Measurements from ENCODE around the gene PDIA5. TPM values are rescaled to one million over a fixed set of nuclear protein-coding genes. Genes with fewer than 3 reads are reported as not detected.
"Not testable (repeated sequence)": the region's sequence is repeated elsewhere in the genome, so short reads cannot be mapped to it uniquely, and the experiment has no call there.

The PDIA5 gene
- total RNA-seq, 1 donor from 2014 or later: 67.3 TPM

DNA sequence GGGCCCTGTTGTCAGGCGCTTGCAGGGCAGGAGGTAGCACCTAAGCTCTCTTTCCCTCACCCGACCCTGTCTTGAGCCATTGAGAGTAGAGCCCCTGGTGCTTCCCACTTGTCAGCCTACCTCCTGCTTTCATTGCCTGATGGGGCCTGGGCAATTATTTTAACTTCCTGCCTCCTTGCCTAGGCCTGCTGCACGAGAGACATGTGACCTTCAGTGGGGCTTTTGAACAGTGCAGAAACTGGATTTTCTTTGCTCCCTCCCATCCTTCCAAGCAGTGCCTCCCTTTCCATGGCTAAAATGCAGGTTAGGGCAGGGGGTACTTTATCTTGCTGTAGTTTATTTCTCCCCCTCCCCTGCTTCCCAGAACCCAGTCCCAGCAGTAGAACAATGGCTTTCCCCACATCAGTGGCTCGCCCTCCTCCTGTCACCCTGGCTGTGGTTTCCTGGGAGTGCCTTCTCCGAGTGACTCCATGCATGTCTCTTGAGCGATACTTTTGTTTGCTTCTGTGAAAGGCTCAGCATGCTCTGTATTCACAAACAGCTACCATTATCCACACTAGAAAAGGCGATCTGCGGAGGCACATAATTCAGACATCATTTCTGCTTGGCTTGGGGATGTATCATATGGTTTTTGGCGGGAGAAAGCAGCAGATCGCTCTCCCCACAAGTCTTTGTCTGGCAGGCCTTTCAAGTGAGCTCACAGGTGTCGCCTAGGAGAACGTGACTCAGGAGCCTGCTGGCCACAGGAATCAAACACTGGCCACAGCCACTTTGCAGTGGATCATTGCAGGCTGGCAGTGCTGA, 24.1 kb downstream of the PDIA5 start:
- DNase-seq (ENCODE audit: low read depth in 2 of 2): no peak

DNA sequence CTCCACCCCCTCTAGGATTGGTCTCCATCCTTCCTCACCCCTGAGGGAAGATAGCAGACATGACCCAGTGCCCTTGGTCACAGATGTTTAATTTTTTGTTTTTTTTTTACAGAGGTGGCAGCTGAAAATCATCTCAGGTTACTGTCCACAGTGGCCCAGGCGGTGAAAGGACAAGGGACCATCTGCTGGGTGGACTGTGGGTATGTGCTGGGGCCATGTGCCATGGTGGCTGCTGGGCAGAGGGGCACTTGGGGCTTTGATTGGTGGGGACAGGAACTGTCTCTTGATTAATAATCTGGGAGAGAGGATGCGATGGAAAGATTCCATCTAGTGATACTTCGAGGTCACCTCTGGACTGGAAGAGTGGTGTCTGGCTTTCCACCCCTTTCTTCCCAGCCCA, 25.4 kb downstream of the PDIA5 start:
- DNase-seq (ENCODE audit: low read depth in 2 of 2): no peak

DNA sequence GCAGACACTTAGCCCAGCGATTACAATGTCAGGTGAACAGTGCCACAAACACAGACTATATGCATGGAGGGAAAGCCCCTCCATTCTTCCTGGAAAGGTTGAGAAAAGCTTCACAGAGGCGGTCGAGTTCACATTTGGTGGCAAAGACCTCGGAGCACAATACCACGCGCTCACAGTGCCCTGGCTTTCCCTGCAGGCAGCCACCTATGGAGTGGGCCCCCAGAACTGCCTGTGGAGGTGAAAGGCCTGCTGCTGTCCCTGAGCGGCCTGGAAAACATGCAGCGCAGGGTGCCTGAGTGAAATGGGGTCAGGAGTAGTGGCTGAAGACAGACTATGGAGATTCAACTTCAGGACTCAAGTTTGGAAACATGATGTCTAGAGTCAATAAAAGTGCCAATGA, 26.9 kb downstream of the PDIA5 start:
- no peak for DNase-seq (ENCODE audit: low read depth in 2 of 2)

DNA sequence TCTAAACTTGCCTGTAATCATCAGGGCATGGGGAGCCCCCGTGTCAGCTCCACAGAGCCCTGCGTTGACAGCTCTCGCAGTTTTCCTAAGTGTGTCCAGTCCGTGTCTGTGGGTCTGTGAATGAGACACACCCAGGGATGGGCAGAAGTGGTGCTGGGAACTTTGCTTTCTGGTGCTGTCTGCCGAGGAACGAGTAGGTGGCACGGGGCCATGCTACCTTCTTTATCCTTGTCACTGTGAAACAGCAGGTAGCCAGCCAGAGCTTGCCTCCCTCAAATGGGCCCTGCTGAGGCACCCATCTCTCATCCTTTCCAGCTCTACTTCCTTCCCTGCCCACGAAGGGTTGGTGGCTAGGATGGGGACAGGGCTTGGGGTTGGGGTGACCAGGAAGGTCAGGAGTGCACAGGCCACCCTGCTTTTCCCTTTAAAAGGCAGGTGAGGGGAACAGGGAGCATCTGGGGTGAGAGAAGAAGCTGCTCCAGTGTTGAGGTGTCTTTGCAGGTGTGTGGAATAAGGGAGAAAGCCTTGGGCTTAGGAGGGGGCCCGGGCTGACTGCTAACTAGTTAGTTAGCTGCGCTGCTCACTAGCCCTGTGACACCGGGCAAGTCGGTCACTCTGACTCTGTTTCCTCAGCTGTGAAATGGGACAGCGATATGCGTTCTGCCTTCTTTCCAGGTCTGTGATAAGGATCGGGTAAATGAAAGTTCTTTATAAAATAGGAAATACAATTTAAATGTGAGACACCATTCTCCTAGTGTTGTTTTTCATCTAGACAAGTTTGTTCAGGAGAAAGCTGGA, 27.9 kb downstream of the PDIA5 start:
- DNase-seq (ENCODE audit: low read depth in 2 of 2): no peak

DNA sequence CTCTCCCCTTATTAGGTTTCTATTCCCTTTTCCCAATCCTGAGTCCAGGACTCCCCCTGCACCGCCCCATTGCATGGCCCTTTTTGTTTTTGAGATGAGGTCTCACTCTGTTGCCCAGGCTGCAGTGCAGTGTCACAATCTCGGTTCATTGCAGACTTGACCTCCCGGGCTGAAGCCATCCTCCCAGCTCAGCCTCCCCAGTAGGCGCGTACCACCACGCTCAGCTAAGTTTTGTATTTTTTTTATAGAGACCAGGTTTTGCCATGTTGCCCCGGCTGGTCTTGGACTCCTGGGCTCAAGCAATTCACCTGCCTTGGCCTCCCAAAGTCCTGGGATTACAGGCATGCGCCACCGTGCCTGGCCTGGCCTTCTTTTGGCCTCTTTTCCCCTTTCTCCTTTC, 29.3 kb downstream of the PDIA5 start:
- no peak for DNase-seq (ENCODE audit: low read depth in 2 of 2)

DNA sequence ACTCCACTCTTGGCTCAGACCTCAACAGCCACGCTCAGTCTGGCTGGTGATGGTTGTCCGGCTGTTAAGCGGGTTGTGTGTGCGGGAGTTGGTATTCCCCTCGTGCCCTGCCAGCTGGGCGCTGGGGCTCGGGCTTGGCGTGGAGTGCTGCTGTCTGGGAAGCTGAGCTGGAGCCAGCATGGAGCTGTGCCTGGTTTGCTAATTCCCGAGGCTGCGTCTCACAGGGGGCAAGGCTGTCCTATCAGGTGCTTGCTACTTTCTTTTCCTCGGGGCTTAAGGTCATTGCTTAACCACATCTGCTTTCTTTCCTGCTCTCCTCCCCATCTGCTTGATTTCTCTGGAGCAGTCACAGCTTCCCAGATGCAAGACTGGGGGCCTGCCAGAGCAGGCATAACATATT, 29.9 kb downstream of the PDIA5 start:
- no peak for DNase-seq (ENCODE audit: low read depth in 2 of 2)

DNA sequence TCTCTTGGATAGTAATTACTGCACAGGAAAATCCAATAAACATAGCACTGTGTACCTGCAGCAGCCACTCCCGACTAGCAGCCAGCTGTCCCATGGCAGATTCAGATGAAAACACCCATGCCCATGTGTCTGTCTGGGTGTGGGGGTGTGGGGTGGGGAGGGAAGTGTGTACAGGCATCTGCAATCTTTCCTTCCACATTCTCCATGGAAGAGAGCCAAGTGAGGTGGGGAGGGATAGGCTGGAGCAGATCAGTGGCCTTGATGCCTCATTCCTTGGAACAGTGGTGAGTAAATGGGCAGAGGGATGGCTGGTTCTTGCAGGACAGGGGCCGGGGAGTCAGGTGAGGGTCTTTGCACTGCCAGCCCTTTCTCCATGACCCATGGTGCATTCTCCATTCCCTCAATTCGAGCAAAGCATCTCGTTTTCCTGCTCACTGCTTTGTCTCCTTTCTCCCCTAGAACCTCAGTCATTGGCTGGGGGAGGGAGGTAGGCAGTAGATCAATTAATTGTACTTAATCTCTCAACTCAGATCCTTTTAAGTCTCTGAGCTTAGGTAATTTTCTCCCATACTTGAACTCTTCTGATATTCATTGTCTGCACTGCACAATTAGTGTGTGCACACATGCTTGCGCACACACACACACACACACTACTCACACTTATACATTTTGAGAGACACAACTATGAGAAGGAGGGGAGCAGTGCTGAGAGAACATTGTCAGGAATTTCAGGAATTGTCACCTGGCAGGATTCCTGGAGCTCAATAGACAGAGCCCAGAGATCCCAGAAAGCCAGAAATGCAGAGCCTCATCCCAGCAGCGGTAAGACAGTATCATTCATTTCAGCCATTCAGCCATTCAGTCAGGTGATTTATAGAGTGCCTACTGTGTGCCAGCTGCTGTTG, 31.9 kb downstream of the PDIA5 start:
- DNase-seq (ENCODE audit: low read depth in 2 of 2): no peak

DNA sequence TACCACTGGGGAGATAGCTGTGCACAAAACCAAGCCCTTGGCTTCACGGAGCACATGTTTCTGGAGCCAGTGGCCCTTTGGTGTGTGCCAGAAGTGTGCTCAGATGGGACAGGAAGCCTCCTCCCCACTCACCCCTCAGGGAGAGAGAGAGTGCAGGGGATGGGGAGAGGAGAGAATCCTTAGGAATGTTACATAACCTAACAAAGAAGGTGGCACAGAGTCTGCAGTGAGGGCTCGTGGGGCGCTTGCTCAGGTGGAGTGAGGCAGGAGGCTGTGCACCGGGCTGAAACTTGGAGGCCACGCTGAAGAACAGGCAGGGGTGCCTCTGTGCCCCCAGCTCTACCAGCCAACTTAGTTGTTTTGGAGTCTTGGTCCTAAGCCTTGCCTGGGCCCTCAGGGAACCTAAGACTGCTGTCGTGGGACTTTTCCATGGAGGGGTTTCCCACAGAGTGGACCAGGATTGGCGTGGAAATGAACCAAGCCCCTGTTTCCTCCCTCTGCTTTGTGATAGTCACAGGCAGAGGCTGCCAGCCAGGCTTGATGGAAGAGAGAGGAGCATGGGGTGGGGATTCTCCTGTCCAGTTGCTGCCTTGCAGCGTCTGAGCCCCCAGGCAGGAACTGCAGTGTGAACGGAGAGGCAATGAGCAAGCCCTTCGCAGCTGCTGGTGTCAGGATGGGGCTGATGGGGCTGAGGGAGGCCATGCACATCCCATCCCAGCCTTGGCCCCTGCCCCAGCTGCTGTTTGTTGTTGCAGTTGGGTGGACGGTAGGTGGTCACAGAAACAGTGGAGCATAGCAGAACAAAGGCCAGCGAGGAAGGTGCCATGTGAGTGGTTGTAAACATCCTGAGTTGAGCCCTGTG, 32.7 kb downstream of the PDIA5 start:
- DNase-seq (ENCODE audit: low read depth in 2 of 2): peak in 1 of 2 donors; percentile 43

DNA sequence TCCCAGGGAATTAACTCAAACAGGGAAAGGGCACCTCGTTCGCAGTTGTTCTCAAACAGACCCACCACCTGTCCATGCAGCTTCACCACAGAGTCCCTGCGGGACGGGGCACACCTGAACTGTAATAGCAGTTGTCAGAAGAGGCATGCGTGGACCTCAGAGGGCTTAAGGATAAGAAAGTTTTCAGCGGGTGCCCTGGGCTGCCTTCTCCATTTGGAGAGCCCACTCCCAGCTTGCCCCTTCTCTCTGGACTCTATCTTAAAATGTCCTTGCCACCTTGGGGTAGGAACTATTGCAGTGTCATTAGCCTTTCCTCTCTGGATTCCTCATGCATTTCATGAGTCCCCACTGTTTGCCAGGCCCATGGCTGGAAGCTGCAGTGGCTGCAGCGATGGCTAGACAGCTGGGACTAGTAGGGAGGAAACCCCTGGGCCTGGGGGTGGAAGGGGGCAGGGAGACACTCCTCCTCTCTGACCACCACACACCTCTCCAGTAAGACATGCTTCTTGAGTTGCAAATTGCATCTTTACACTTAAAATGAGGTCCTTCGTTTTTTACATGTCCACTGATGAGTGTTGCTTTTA, 33.5 kb downstream of the PDIA5 start:
- DNase-seq (ENCODE audit: low read depth in 2 of 2): no peak

DNA sequence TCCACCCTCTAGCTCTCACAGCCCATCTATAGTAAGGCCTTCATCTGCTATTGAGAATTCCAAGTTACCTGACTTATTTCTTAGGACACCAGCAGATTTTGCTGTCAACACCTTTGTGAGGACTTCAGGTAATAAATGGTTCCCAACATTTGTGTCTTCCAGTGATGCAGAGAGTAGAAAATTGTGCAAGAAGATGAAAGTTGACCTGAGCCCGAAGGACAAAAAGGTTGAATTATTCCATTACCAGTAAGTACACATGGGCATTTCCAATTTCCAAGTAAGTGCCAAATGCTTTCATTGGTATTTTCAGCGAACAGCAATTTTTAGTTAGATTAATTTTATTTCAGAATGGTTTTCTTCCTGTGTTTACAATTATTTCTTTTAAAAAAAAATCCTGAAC, 35.4 kb downstream of the PDIA5 start:
- no peak for DNase-seq (ENCODE audit: low read depth in 2 of 2)

DNA sequence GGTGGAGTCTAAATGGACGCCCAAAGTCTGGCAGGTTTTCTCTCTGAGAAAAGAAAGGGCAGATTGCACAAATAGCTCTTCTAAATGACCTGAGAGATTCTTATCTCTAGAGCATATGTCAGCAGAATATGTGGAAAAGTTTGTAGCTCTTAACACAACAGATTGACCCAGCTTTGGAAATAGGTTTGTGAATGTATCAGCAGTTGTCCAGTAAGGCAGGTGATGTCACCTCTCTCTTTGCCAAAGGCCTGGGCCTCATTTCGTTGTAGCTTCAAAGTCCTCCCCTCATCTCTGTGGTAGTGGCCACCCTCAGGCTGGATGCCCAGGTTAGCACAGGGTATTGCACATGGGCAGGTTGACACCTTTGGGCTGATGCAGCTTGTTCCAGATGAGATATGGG, 36.0 kb downstream of the PDIA5 start:
- DNase-seq (ENCODE audit: low read depth in 2 of 2): no peak

DNA sequence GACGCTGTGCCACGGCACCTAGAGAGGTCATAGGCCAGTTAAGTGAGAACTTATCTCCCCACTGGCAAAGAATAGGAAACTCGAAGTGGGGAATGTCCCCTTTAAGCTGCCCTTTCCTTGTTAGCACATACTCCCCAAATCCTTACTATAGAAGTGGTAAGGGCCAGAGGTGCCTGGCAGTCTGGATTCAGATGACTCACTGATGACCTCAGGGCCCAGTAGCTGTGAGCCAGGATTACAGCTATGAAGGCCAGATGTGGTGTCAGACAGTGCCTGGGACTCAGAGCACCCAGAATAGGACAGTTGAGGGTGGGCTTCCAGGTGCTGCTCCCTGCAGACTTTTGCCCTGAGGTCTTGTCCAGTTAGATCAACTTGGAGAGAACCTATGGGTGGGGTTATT, 37.7 kb downstream of the PDIA5 start:
- peak; percentile 44 to 64 for DNase-seq (ENCODE audit: low read depth in 2 of 2)

DNA sequence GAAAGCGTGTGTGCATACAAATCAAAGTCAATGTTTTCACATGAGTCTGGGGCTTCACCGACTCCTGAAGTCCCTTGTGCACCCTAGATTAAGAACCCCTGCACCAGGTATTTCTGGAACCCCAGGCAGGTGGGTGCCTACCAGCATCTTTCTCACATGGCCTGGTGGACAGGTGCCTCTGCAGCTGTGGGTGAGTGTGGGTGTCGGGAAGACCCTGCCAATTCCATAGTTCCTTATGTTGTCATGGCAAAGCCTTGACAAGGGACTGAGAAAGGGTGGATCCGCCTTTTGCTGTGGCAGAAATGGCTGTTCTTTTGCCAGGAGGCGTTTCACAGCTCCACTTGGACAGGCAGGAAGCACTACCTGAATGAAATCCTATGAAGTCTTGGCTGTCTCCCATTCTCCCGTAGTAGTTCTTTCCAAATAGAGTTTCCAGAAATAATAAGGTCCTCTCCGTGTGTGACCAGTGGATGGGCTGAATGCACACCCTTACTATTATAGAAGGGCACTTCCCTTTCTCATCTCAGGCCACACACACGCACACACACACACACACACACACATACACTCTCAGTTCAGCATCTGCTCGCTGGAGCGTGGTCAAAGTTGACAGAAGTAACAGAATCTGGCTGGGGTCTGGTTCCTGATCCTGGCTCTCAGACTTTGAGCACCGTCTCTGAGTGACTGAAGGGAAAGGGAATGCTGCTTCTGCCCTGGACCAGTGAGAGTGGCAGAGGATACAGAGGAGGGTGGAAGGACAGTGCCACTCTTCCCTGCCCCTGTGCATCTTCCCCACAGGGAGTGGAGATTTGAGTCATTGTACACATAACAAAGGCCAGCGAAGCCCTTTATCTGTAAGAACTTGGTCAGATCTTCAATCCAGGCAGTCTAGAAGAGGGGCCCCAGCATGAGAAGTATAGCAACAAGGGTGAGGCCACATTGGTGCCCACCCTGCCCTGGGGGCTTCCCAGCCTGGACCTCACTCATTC, 38.7 kb downstream of the PDIA5 start:
- DNase-seq (ENCODE audit: low read depth in 2 of 2): no peak

DNA sequence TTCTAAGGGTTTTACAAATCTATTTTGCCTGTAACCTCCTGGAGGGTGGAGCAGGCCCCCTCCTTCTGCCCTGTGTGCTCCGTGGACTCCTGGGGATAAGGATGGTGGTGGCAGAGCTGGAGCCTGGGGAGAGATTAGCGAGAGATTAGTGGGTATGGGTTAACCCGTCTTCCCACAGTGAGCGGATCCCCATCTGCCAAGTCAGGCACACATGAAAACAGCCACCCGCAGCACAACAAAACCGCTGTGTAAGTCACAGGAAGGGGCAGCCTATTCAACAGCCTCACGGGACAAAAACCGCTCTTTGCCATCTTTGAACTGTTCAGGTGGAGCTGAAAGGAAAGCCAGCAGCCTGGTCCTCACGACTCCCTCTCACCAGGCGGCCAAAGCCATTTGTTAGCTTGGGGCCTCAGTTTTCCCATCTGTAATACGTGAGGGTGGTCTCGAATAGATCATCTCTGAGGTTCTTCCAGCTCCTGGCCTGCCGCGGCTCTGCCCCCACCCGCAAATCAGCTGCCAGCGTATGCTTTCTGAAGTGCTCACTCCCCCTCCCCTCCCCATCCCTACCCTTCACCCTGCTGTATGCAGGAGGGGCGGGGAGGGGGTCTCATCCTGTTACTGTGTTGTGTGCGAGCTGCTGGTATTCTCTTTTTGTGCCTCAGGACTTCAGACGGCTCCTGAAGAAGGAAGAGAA, 43.6 kb downstream of the PDIA5 start:
- DNase-seq (ENCODE audit: low read depth in 2 of 2): no peak

DNA sequence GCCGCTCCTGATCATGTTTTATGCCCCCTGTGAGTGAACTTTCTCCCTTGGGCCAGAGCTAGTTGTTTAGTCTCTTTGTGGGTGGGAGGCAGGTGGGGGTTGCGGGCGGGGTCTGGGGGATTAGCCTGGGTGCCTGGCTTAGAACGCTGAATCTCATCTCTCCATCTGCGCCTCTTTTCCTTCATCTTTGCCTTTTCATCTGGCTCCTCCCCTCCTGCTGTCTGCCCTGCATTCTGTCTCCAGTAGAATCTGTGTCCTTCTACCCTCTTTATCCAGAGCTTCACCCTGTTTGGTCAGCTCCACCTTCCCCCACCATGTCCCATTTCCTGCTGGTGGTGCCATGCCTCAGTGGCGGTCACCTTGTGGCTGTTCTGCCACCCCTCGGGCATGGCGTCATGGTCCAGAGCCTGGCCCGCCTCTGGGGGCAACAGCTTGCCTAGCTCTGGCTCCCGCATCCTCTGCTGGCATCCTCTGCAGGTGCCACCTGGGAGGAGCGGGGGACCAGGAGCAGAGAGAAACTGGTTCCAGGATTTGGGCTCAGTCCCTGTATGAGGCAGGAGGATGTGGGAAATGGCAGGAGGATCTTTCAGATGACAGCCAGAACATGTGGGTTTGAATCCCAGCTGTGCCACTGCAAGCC, 44.3 kb downstream of the PDIA5 start:
- DNase-seq (ENCODE audit: low read depth in 2 of 2): no peak

DNA sequence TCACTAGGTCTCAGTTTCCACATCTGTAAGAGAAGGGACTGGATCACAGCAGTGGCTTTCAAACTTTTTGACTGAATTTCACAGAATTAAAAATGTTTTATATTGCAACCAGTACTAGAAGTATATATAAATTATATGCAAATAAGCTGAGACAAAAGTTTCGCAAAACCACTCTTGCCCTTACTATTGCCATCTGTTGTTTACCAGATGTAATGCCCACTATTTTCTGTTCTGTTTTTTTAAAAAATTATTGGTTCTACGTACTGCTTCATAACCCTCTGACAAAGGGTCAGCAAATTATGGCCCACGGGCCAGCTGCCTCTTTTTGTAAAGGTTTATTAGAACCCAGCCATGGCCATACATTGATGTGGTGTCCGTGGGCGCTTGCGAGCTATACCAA, 44.8 kb downstream of the PDIA5 start:
- DNase-seq (ENCODE audit: low read depth in 2 of 2): no peak

DNA sequence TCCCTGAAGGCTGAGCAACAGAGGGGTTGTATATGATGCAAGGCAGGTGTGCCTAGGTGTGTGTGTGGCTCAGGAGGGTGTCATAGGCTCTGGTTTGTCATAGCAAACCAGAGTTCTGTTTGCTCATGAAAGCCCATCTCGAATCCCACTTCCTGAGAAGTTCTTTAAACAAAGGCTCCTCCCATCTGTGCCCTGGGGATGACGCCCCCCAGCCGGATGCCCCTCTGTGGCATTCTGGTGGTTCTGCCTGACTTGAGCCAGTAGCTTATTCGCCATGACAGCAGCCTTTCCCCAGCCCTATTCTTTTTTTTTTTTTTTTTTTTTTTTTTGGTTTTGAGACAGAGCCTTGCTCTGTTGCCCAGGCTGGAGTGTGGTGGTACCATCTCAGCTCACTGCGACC, 45.4 kb downstream of the PDIA5 start:
- no peak for DNase-seq (ENCODE audit: low read depth in 2 of 2)

DNA sequence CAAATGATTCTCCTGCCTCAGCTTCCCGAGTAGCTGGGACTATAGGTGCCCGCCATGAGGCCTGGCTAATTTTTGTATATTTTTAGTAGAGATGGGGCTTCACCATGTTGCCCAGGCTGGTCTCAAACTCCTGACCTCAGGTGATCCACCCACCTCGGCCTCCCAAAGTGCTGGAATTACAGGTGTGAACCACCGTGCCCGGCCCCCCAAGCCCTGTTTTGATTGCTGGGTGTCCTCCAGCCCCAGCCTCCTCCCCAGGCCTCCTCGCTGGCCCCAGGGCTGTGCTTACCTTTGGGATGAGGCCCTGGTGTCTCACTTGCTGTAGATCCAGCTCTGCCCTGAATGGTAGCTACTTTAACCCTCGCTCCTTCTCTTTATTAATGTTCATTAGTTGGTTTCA, 45.8 kb downstream of the PDIA5 start:
- DNase-seq (ENCODE audit: low read depth in 2 of 2): not testable (repeated sequence)

Data from dermis microvascular lymphatic vessel endothelial cell (primary cell).